PC-9 (cell line): Measurements from ENCODE around the gene PITPNC1. TPM values are rescaled to one million over a fixed set of nuclear protein-coding genes. Genes with fewer than 3 reads are reported as not detected.

ENCODE experiments used
- BruUV-seq: library from RNA; stranded (reverse); fragments of 400-500 nt; replicated peaks from 2 replicates; lab custom pipeline; 2021; lab: Mats Ljungman, UMichigan
- CTCF ChIA-PET: fragments of 300-600 bp; sonication (Branson Sonifier 250); formaldehyde crosslinking; loops from one replicate; lab custom pipeline; 2022; ENCODE audit warnings: antibody characterized with exemption; lab: Charles Lee
- POLR2A ChIA-PET: fragments of 300-600 bp; sonication (Branson Sonifier 250); formaldehyde crosslinking; loops from one replicate; lab custom pipeline; 2022; ENCODE audit warnings: antibody characterized with exemption; ENCODE audit not compliant: unreplicated experiment; lab: Charles Lee
- DNase-seq, 2 experiments: peaks; one replicate each; pipeline versions ENCODE4 v3.0.0 to v3.0.0-alpha.2; 2015 to 2022; ENCODE audit warnings: mixed read lengths in 1 of 2
- H2AFZ ChIP-seq: fragments of 200-600 bp; sonication (generic); 2 replicates; pipeline ENCODE4 v1.8.1; 2017; ENCODE audit warnings: antibody characterized with exemption
- H3F3A ChIP-seq: fragments of 200-600 bp; sonication (generic); 2 replicates; pipeline ENCODE4 v1.8.1; 2017; ENCODE audit warnings: antibody characterized with exemption, mild to moderate bottlenecking, low read depth; ENCODE audit not compliant: insufficient read depth
- H3K27ac ChIP-seq: fragments of 200-600 bp; sonication (generic); 2 replicates; pipeline ENCODE4 v1.6.1; 2016; ENCODE audit warnings: mixed run types
- H3K27me3 ChIP-seq: fragments of 200-600 bp; sonication (generic); 2 replicates; pipeline ENCODE4 v1.6.1; 2016; ENCODE audit warnings: low read depth, mixed run types; ENCODE audit not compliant: insufficient read depth
- H3K36me3 ChIP-seq: fragments of 200-600 bp; sonication (generic); 2 replicates; pipeline ENCODE4 v1.6.1; 2016; ENCODE audit warnings: low read depth, mixed run types
- H3K4me1 ChIP-seq: fragments of 200-600 bp; sonication (generic); replicated peaks from 2 replicates; pipeline ENCODE4 v1.6.1; 2016; ENCODE audit warnings: mixed run types; ENCODE audit not compliant: insufficient read depth
- H3K4me2 ChIP-seq: fragments of 200-600 bp; sonication (generic); 2 replicates; pipeline ENCODE4 v1.6.1; 2017; ENCODE audit warnings: mixed run types
- H3K4me3 ChIP-seq: fragments of 200-600 bp; sonication (generic); 2 replicates; pipeline ENCODE4 v1.6.1; 2016; ENCODE audit warnings: mixed run types
- H3K79me2 ChIP-seq: fragments of 200-600 bp; sonication (generic); 2 replicates; pipeline ENCODE4 v1.6.1; 2017; ENCODE audit warnings: low read depth, mixed run types
- H3K9me2 ChIP-seq: fragments of 200-600 bp; sonication (generic); 2 replicates; pipeline ENCODE4 v1.8.1; 2017; ENCODE audit warnings: mild to moderate bottlenecking; ENCODE audit not compliant: insufficient read depth
- H3K9me3 ChIP-seq: fragments of 200-600 bp; sonication (generic); 2 replicates; pipeline ENCODE4 v1.8.1; 2016; ENCODE audit warnings: low read depth; ENCODE audit not compliant: insufficient read depth
- H4K20me1 ChIP-seq: fragments of 200-600 bp; sonication (generic); 2 replicates; pipeline ENCODE4 v1.8.1; 2017; ENCODE audit not compliant: insufficient read depth
- CTCF ChIP-seq: fragments of 200-600 bp; sonication (generic); conservative IDR thresholded peaks from 2 replicates; pipeline ENCODE4 v1.6.1; 2017; ENCODE audit warnings: mixed run types, antibody characterized with exemption, mild to moderate bottlenecking, moderate library complexity
- EZH2 ChIP-seq: fragments of 200-600 bp; sonication (generic); IDR thresholded peaks from 2 replicates; pipeline ENCODE4 v1.8.0; 2017; ENCODE audit warnings: antibody characterized with exemption, low read depth
- intact Hi-C: fragments of 100-400 bp; cut with micrococcal nuclease; formaldehyde crosslinking; loops from one replicate; pipeline ENCODE4 v1.10.0; 2022; ENCODE audit not compliant: unreplicated experiment
- total RNA-seq: library from RNA; stranded (reverse); gene quantifications from 2 replicates; pipeline ENCODE4 v1.2.3, GENCODE V29; 2021

The PITPNC1 gene
- total RNA-seq, 1 experiment from 2014 or later, result 6.0 TPM

DNA sequence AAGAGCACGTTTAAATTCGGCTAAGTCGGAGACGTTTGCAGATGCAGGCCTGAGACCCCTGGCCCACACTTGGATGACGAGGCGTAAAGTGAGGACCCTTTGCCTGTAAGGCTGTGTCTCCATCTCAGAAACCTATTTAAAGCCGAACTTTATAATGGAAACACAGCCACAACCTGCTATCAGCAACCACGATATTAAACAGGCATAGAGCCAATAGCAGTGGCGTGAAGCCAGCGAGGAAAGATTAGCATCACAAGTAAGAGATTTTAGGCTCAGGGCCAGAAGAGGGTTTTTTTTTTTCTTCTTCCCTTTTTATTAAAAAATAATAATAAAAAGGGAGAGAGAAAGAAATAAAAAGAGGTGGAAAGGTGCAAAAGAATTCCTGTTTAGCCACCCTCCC, 229.4 kb downstream of the PITPNC1 start:
- no peak overlapping the region for H3K4me3 ChIP-seq
- H3K27ac ChIP-seq, result no peak overlapping the region
- no peaks in the 10 kb centered on the region for H3K9me2 ChIP-seq
- H3K36me3 ChIP-seq, result no peaks in the 10 kb centered on the region
- peak in 1 of 2 experiments; percentile 14 for DNase-seq
- no peaks in the 10 kb centered on the region for H4K20me1 ChIP-seq
- no peaks in the 10 kb centered on the region for H3K9me3 ChIP-seq
- no peaks in the 10 kb centered on the region for H3K4me1 ChIP-seq
- CTCF ChIA-PET, result no interaction called here
- POLR2A ChIA-PET, result no interaction called here
- H3K79me2 ChIP-seq, result no peaks in the 10 kb centered on the region
- H3F3A ChIP-seq, result no peaks in the 10 kb centered on the region
- BruUV-seq, result no TSS peak
- no peaks in the 10 kb centered on the region for H3K27me3 ChIP-seq
- intact Hi-C loops, result loop anchor here (10.0 kb wide), 1 partner anchor 332 kb away; no protein-coding TSS in a partner anchor
- no peak for TF ChIP-seq CTCF
- no peak for TF ChIP-seq EZH2
- no peak overlapping the region for H3K4me2 ChIP-seq
- no peak overlapping the region for H2AFZ ChIP-seq

- TF ChIP-seq CTCF, result no peak
- TF ChIP-seq EZH2, result no peak
- H3K4me2 ChIP-seq, result no peak overlapping the region
- H3K4me1 ChIP-seq, result no peaks in the 10 kb centered on the region
- no peaks in the 10 kb centered on the region for H3K9me3 ChIP-seq
- CTCF ChIA-PET, result no interaction called here
- no peaks in the 10 kb centered on the region for H3K9me2 ChIP-seq
- no peaks in the 10 kb centered on the region for H3K36me3 ChIP-seq
- POLR2A ChIA-PET, result no interaction called here
- no peaks in the 10 kb centered on the region for H3F3A ChIP-seq
- no peak overlapping the region for H3K4me3 ChIP-seq
- BruUV-seq, result no TSS peak
- H3K27ac ChIP-seq, result no peak overlapping the region
- no peak for DNase-seq
- H3K79me2 ChIP-seq, result no peaks in the 10 kb centered on the region
- H4K20me1 ChIP-seq, result no peaks in the 10 kb centered on the region
- H2AFZ ChIP-seq, result no peak overlapping the region
- intact Hi-C loops, result loop anchor here (10.0 kb wide), 1 partner anchor 332 kb away; no protein-coding TSS in a partner anchor
- no peaks in the 10 kb centered on the region for H3K27me3 ChIP-seq
Observed at GRCh38 chr17:67606896-67607604, 230.0 kb downstream of the PITPNC1 start.

- Histone ChIP-seq H3K4me1 (no peaks in the 10 kb centered on the region), H3K4me3 (no peak overlapping the region), H3F3A (no peaks in the 10 kb centered on the region), H3K9me3 (no peaks in the 10 kb centered on the region), H2AFZ (no peak overlapping the region), H4K20me1 (no peaks in the 10 kb centered on the region), H3K36me3 (no peaks in the 10 kb centered on the region), H3K27me3 (no peaks in the 10 kb centered on the region), H3K79me2 (no peaks in the 10 kb centered on the region), H3K9me2 (no peaks in the 10 kb centered on the region), H3K27ac (no peak overlapping the region), H3K4me2 (no peak overlapping the region)
- CTCF ChIA-PET, result no interaction called here
- POLR2A ChIA-PET, result interaction anchor here (0.6 kb wide), 1 partner anchor 112 kb away, joined by 6 read pairs; no protein-coding TSS in a partner anchor
- intact Hi-C loops, result no loop called here
- TF ChIP-seq EZH2, result no peak
- no peak for TF ChIP-seq CTCF
- no TSS peak for BruUV-seq
- DNase-seq, result no peak
Observed at GRCh38 chr17:67610061-67610460, 233.0 kb downstream of the PITPNC1 start.
